Neural cell (in vitro differentiated cells): ENCODE data around the gene PLD2. TPM values are rescaled to one million over a fixed set of nuclear protein-coding genes. Genes with fewer than 3 reads are reported as not detected.

Experiments
- H2AFZ ChIP-seq: fragments of 200-600, 300-800 bp; sonication (generic), shearing (Covaris generic); 2 replicates; pipeline ENCODE4 v1.6.0; 2014; ENCODE audit warnings: low read depth, mild to moderate bottlenecking, antibody characterized with exemption, low read length, moderate library complexity
- H3F3A ChIP-seq: fragments of 200-600 bp; shearing (Covaris generic); 2 replicates; pipeline ENCODE4 v1.6.1; 2016; ENCODE audit warnings: mild to moderate bottlenecking, moderate library complexity, mixed read lengths, antibody characterized with exemption, low read length; ENCODE audit not compliant: insufficient read depth, poor library complexity, severe bottlenecking
- H3K27ac ChIP-seq: fragments of 200-600, 300-800 bp; sonication (generic), shearing (Covaris generic); 2 replicates; pipeline ENCODE4 v1.5.1; 2014; ENCODE audit warnings: mild to moderate bottlenecking, low read length, moderate library complexity
- H3K27me3 ChIP-seq: fragments of 300-800, 200-600 bp; sonication (generic), shearing (Covaris generic); 2 replicates; pipeline ENCODE4 v1.6.0; 2014; ENCODE audit warnings: mild to moderate bottlenecking, low read depth, low read length, moderate library complexity; ENCODE audit not compliant: insufficient read depth
- H3K36me3 ChIP-seq: fragments of 300-800, 200-600 bp; sonication (generic), shearing (Covaris generic); 2 replicates; pipeline ENCODE4 v1.5.1; 2014; ENCODE audit warnings: mild to moderate bottlenecking, antibody characterized with exemption, low read length, moderate library complexity; ENCODE audit not compliant: insufficient read depth
- H3K4me2 ChIP-seq: fragments of 300-800, 200-600 bp; sonication (generic), shearing (Covaris generic); 2 replicates; pipeline ENCODE4 v1.6.0; 2014; ENCODE audit warnings: mild to moderate bottlenecking, low read length
- H3K4me3 ChIP-seq: fragments of 300-800, 200-600 bp; sonication (generic), shearing (Covaris generic); 2 replicates; pipeline ENCODE4 v1.5.1; 2014; ENCODE audit warnings: mild to moderate bottlenecking, low read length, moderate library complexity
- H3K79me2 ChIP-seq: fragments of 200-600 bp; shearing (Covaris generic); replicated peaks from 2 replicates; pipeline ENCODE4 v1.6.0; 2014; ENCODE audit warnings: mild to moderate bottlenecking, low read length, moderate library complexity; ENCODE audit not compliant: insufficient read depth
- H3K9ac ChIP-seq: fragments of 300-800, 200-600 bp; sonication (generic), shearing (Covaris generic); 2 replicates; pipeline ENCODE4 v1.6.1; 2016; ENCODE audit warnings: mild to moderate bottlenecking, low read length, mixed read lengths
- H3K9me2 ChIP-seq: fragments of 200-600 bp; shearing (Covaris generic); 2 replicates; pipeline ENCODE4 v1.6.1; 2016; ENCODE audit warnings: mild to moderate bottlenecking, low read length, mixed read lengths; ENCODE audit not compliant: insufficient read depth
- H3K9me3 ChIP-seq: fragments of 200-600, 300-800 bp; sonication (generic), shearing (Covaris generic); 2 replicates; pipeline ENCODE4 v1.6.1; 2016; ENCODE audit warnings: mild to moderate bottlenecking, mixed run types, low read length, moderate library complexity, mixed read lengths
- H4K20me1 ChIP-seq: fragments of 200-600 bp; shearing (Covaris generic); 2 replicates; pipeline ENCODE4 v1.6.1; 2016; ENCODE audit warnings: mild to moderate bottlenecking, mixed run types; ENCODE audit not compliant: insufficient read depth
- EP300 ChIP-seq: fragments of 450-650 bp; conservative IDR thresholded peaks from 2 replicates; pipeline ENCODE4 v1.6.1; 2014; ENCODE audit warnings: antibody characterized with exemption, mild to moderate bottlenecking, moderate library complexity; ENCODE audit not compliant: poor library complexity, severe bottlenecking
- EZH2 ChIP-seq: fragments of 200-600, 300-800 bp; shearing (Covaris generic), sonication (generic); IDR thresholded peaks from 2 replicates; pipeline ENCODE4 v1.6.1; 2014; ENCODE audit warnings: antibody characterized with exemption, low read length, borderline replicate concordance, mild to moderate bottlenecking; ENCODE audit not compliant: insufficient read depth, poor library complexity, severe bottlenecking
- MXI1 ChIP-seq: fragments of 450-650 bp; conservative IDR thresholded peaks from 2 replicates; pipeline ENCODE4 v1.6.1; 2014; ENCODE audit warnings: antibody characterized with exemption, mild to moderate bottlenecking; ENCODE audit not compliant: poor library complexity, severe bottlenecking
- POLR2AphosphoS5 ChIP-seq: IDR thresholded peaks from 2 replicates; pipeline ENCODE4 v1.6.1; 2012
- RAD21 ChIP-seq: fragments of 450-650 bp; conservative IDR thresholded peaks from 2 replicates; pipeline ENCODE4 v1.6.1; 2014; ENCODE audit warnings: antibody characterized with exemption, mild to moderate bottlenecking, moderate library complexity
- REST ChIP-seq: IDR thresholded peaks from 2 replicates; pipeline ENCODE4 v1.6.1; 2012; ENCODE audit warnings: borderline replicate concordance
- SMC3 ChIP-seq: fragments of 450-650 bp; conservative IDR thresholded peaks from 2 replicates; pipeline ENCODE4 v1.6.1; 2014; ENCODE audit warnings: antibody characterized with exemption, mild to moderate bottlenecking, moderate library complexity; ENCODE audit not compliant: poor library complexity
- polyA plus RNA-seq: library from polyadenylated mRNA; depleted of rRNA; stranded (reverse); fragments of >200 nt; gene quantifications from 2 replicates; pipeline ENCODE4 v1.2.3, GENCODE V29; 2014

The PLD2 gene
- polyA plus RNA-seq, 1 donor from 2014 or later = 2.0 TPM

DNA sequence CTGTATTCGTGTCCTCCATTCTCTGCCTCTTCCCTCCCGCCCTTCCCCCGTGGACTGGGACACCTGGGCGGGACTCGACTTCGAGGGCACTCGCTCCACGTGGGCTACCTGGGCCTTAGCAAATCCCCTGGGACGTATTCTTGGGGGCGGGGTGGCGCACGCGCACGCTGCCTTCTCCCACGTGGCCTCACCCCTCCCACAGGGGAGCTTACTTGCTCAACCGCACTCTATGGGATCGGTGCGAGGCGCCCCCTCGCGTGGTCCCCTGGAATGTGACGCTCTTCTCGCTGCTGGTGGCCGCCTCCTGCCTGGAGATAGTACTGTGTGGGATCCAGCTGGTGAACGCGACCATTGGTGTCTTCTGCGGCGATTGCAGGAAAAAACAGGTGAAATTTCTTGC, 24.3 kb upstream of the PLD2 start:
- Histone ChIP-seq H3K36me3 (no peaks in the 10 kb centered on the region), H2AFZ (no peak overlapping the region), H3K27me3 (no peaks in the 10 kb centered on the region), H3K9me3 (no peaks in the 10 kb centered on the region), H3K27ac (no peak overlapping the region), H4K20me1 (no peaks in the 10 kb centered on the region), H3K4me3 (no peak overlapping the region), H3K9ac (no peak overlapping the region), H3K9me2 (no peaks in the 10 kb centered on the region), H3K4me2 (no peak overlapping the region), H3K79me2 (no peaks in the 10 kb centered on the region), H3F3A (no peaks in the 10 kb centered on the region)
- no peak for TF ChIP-seq POLR2AphosphoS5
- no peak for TF ChIP-seq EZH2
- TF ChIP-seq EP300 = no peak
- TF ChIP-seq MXI1 = no peak

DNA sequence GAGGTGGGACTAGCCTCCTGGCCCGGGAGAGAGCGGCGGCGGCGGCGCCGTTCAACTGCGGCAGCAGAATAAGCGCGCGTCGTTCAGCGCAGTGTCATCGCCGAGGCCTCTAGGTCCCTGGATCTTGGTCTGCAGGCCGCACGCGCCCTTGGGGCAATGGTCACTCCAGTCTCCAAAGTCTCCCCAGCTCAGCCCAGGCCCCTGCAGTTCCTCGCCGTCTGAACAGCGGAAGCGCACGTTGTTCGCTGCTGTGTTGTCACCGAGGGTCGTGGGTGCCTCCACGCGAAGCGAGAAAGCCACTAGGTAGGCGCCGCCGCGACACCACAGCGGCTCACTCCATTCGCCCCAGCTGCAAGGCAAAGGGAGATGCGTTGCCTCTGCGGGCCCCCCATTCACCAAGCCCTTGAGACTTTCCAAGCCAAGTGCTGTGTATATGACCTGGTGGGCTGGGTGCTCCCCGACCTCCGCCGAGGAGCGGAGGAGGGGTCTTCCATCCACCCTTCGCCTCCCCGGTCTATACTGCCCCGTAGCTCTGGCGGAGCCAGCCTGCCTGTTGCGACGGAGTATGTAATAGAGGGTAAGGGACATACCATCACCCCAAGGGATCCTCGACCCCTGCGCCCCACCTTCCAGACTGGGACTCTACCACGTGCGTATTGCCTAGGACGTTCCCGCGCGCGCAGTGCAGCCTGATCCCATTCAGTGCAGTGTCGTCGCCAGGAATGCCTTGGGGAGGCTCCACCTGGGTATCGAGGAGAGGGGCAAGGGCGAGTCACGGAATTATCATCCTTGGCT, 21.4 kb upstream of the PLD2 start:
- no peaks in the 10 kb centered on the region for H3K27me3 ChIP-seq
- no peak overlapping the region for H3K27ac ChIP-seq
- H3K36me3 ChIP-seq = no peaks in the 10 kb centered on the region

More for the DNA sequence above, 21.4 kb upstream of the PLD2 start:
- H4K20me1 ChIP-seq = no peaks in the 10 kb centered on the region
- H3K4me2 ChIP-seq = no peak overlapping the region
- no peak overlapping the region for H2AFZ ChIP-seq
- no peaks in the 10 kb centered on the region for H3K79me2 ChIP-seq
- H3K9me3 ChIP-seq = no peaks in the 10 kb centered on the region
- no peak overlapping the region for H3K9ac ChIP-seq
- no peak overlapping the region for H3K4me3 ChIP-seq
- peaks cover under 1% of the 10 kb centered on the region for H3F3A ChIP-seq
- no peak for TF ChIP-seq EZH2
- no peak for TF ChIP-seq RAD21
- no peak for TF ChIP-seq SMC3
- no peak for TF ChIP-seq REST
- no peaks in the 10 kb centered on the region for H3K9me2 ChIP-seq
